ENCODE data around the gene PSMD4.

DNA sequence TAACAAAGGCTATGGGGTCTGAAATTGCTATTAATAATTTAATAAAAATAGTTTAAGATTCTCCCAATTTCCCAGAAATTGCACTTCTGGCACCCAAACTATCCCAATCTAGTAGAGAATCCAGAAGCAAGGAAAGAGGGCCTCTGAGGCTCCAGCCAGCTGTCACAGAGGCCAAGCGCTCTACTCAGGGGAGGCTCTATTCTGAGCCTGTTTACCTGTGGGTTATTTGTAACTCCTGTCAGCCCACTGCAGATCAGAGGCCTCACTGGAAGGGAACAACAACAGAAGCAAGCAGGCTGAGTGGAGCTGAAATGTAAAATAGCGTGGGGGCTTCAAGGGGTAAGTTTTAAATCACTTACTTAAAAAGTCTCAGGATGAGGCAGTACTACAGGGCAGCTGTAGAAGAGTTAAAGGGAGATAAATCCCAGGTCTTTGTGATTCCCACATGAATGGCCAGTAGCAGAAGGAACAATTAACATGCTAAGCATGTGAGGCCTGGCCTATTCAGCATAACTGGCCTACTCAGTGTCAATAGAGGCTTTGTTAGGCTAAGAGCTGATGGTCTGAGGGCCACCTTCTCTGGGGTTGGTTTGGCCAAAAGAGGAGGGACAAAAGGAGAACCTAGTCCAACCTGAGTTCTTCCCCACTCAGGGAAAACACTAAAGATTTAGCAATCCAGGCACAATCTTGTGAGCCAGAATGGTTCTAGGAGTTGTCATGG, 40.4 kb downstream of the PSMD4 start:
- TF ChIP-seq NFIC (IDR thresholded peaks at IDR 0.05) (no peak), CREB1 (IDR thresholded peaks at IDR 0.05; ENCODE audit: low read depth) (no peak), EP300 (IDR thresholded peaks at IDR 0.05; ENCODE audit: borderline replicate concordance) (no peak), TAF1 (IDR thresholded peaks at IDR 0.05; ENCODE audit: low read depth) (no peak), RAD21 (IDR thresholded peaks at IDR 0.05; ENCODE audit: low read depth) (no peak), FOXM1 (IDR thresholded peaks at IDR 0.05; ENCODE audit: borderline replicate concordance, low read depth) (no peak), EGR1 (IDR thresholded peaks at IDR 0.05) (no peak), CEBPB (IDR thresholded peaks at IDR 0.05) (no peak), TEAD4 (IDR thresholded peaks at IDR 0.05) (no peak), ZBTB7A (IDR thresholded peaks at IDR 0.05; ENCODE audit: low read depth) (no peak), YY1 (IDR thresholded peaks at IDR 0.05; ENCODE audit: low read depth) (no peak)
- TF ChIP-seq, protein P1, sequence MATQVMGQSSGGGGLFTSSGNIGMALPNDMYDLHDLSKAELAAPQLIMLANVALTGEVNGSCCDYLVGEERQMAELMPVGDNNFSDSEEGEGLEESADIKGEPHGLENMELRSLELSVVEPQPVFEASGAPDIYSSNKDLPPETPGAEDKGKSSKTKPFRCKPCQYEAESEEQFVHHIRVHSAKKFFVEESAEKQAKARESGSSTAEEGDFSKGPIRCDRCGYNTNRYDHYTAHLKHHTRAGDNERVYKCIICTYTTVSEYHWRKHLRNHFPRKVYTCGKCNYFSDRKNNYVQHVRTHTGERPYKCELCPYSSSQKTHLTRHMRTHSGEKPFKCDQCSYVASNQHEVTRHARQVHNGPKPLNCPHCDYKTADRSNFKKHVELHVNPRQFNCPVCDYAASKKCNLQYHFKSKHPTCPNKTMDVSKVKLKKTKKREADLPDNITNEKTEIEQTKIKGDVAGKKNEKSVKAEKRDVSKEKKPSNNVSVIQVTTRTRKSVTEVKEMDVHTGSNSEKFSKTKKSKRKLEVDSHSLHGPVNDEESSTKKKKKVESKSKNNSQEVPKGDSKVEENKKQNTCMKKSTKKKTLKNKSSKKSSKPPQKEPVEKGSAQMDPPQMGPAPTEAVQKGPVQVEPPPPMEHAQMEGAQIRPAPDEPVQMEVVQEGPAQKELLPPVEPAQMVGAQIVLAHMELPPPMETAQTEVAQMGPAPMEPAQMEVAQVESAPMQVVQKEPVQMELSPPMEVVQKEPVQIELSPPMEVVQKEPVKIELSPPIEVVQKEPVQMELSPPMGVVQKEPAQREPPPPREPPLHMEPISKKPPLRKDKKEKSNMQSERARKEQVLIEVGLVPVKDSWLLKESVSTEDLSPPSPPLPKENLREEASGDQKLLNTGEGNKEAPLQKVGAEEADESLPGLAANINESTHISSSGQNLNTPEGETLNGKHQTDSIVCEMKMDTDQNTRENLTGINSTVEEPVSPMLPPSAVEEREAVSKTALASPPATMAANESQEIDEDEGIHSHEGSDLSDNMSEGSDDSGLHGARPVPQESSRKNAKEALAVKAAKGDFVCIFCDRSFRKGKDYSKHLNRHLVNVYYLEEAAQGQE (IDR thresholded peaks at IDR 0.05; ENCODE audit: low read depth) = no peak
- TF ChIP-seq, protein P2, sequence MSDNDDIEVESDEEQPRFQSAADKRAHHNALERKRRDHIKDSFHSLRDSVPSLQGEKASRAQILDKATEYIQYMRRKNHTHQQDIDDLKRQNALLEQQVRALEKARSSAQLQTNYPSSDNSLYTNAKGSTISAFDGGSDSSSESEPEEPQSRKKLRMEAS (IDR thresholded peaks at IDR 0.05) = no peak

Data from Ishikawa (cell line).